Measurements from ENCODE around the gene STARD4. TPM values are rescaled to one million over a fixed set of nuclear protein-coding genes. Genes with fewer than 3 reads are reported as not detected.

The STARD4 gene
- total and polyA plus RNA-seq, 9 of the 15 experiments (the other 6 are each of a cell fraction or from before 2014, with no cell fraction given), result 28.4 to 88.0 (median 34.0) TPM

DNA sequence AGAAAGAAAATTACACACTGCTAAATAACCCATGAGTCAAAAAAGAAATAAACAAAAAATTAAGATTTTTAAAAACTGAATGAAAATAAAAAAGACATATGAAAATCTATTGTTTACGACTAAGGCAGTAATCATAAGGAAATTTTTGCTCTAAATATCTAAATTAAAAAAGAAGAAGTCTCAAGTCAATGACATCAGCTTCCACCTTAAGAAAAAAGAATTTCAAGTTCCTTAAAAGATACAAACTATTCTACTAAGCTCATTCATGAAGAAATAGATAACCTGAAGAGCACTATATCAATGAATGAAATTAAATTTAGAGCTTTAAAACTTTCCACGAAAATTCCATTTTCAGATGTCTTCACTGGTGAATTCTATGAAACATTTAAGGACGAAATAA is 15.7 kb upstream of the STARD4 start:
- TF ChIP-seq ZNF518B (CRISPR knock-in tag; IDR thresholded peaks at IDR 0.05) (no peak), ZNF274 (IDR thresholded peaks at IDR 0.05; ENCODE audit: borderline replicate concordance, low read depth, low read length) (no peak), NCOA1 (IDR thresholded peaks at IDR 0.05; ENCODE audit: low read depth) (no peak), MAFF (IDR thresholded peaks at IDR 0.05; ENCODE audit: low read length) (no peak), FUS (optimal IDR thresholded peaks at IDR 0.05; ENCODE audit: low read depth, low read length) (no peak)
- TF ChIP-seq, protein P1, sequence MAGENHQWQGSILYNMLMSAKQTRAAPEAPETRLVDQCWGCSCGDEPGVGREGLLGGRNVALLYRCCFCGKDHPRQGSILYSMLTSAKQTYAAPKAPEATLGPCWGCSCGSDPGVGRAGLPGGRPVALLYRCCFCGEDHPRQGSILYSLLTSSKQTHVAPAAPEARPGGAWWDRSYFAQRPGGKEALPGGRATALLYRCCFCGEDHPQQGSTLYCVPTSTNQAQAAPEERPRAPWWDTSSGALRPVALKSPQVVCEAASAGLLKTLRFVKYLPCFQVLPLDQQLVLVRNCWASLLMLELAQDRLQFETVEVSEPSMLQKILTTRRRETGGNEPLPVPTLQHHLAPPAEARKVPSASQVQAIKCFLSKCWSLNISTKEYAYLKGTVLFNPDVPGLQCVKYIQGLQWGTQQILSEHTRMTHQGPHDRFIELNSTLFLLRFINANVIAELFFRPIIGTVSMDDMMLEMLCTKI (IDR thresholded peaks at IDR 0.05; ENCODE audit: partially characterized antibody), result no peak
- Histone ChIP-seq H3K9me3 (replicated peaks; ENCODE audit: control insufficient read depth, insufficient read depth, low read depth, low read length) (no peaks in the 10 kb centered on the region; the same call in 1 of the 2 replicates), H3K9me1 (ENCODE audit: control insufficient read depth, insufficient read depth, low read length) (no peaks in the 10 kb centered on the region), H3K4me2 (ENCODE audit: insufficient read depth, low read length) (no peak overlapping the region), H3K4me3 (no peak overlapping the region), H2AFZ (ENCODE audit: low read depth, low read length) (no peak overlapping the region), H3K36me3 (ENCODE audit: control insufficient read depth, insufficient read depth, low read length) (no peaks in the 10 kb centered on the region), H3K79me2 (ENCODE audit: control insufficient read depth, insufficient read depth, low read length) (no peaks in the 10 kb centered on the region), H3K9ac (ENCODE audit: insufficient read depth in 1 of 2, low read depth in 2 of 2, low read length in 2 of 2) (no peak overlapping the region), H3K4me1 (replicated peaks in 1 of 2; ENCODE audit: control insufficient read depth in 2 of 2, insufficient read depth in 2 of 2, low read length in 2 of 2) (peaks cover 3 to 4% of the 10 kb centered on the region in 2 experiments; a peak in 2 of 5 replicates), H4K20me1 (replicated peaks; ENCODE audit: control insufficient read depth, insufficient read depth, low read length) (no peaks in the 10 kb centered on the region), H3K27me3 (ENCODE audit: control insufficient read depth in 2 of 2, insufficient read depth in 2 of 2, low read length in 2 of 2) (no peaks in the 10 kb centered on the region), H3K27ac (ENCODE audit: extremely low read depth, low read depth, low read length) (no peak overlapping the region)
- POLR2A ChIA-PET, result no interaction called here
- no TSS peak for BruUV-seq (replicated peaks)
- ATAC-seq, result no peak
- CTCF ChIA-PET (ENCODE audit: low intra/inter-chr PET ratio), result no interaction called here
- 64% methylated on average over 3 of the region's 3 CpGs for WGBS (ENCODE audit: insufficient coverage, low coverage, missing lambda C conversion rate)
- DNase-seq (ENCODE audit: extremely low read depth in 1 of 4, low spot score in 3 of 4), result no peak
- FAIRE-seq, result no peak
- intact Hi-C loops (cut with micrococcal nuclease) (no loop called here), in situ Hi-C loops (cut with MboI) (no loop called here)

Data from K562 (cell line).